ENCODE results near the gene SIRT6. TPM values are rescaled to one million over a fixed set of nuclear protein-coding genes. Genes with fewer than 3 reads are reported as not detected.

The SIRT6 gene
- total RNA-seq, 2 donors from 2014 or later, result 13.2 to 54.1 TPM

DNA sequence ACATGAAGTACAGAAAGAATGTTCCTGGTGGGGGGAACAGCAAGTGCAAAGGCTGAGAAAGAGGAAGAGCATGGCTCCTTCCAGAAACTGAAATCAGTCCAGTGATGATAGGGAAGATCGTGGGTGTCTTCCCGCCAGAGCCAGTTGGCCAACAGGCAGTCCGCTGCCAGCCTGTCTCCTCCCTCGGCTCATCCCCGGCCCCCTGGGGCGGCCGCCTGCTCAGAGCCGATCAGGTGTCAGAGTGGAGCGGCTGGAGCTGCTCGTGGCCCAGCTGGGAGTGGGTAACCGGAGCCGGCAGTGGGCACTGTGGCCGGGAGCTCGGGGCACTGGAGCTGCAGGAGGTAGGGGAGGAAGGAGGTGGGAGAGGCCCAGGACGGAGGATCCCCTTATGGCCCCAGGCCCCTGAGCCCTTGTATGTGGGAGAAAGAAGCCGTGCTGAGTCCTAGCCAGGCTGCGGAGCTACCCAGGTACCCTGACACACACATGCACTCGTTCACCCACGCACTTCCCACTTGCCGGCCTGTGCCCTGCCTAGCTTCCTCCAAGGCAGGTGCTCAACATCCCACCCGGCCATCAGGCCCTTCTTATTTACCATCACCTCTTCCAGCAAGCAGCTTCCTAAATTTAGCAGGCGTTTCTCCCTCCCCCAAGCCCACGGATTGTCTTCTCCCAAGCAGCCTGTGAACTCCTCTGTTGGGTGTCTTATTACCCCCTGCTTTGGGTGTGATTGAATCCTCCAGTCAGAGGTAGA, 1.8 kb upstream of the SIRT6 start:
- H3K27me3 ChIP-seq, result no peaks in the 10 kb centered on the region
- no peak overlapping the region for H3K27ac ChIP-seq
- no peaks in the 10 kb centered on the region for H3K9me3 ChIP-seq
- intact Hi-C loops (cut with DNase I), result loop anchor here (10.0 kb wide), 1 partner anchor 179 kb away; the partner anchor contains the start of gene PIAS4
- H3K36me3 ChIP-seq (replicated peaks in 1 of 2; ENCODE audit: insufficient read depth in 1 of 2, low read depth in 2 of 2), result no peaks in the 10 kb centered on the region
- H3K4me1 ChIP-seq, result peaks cover 30% of the 10 kb centered on the region
- WGBS, 2 donors, result 49 to 50% methylated on average over 8 to 23 of the region's 23 CpGs
- TF ChIP-seq, protein P1, sequence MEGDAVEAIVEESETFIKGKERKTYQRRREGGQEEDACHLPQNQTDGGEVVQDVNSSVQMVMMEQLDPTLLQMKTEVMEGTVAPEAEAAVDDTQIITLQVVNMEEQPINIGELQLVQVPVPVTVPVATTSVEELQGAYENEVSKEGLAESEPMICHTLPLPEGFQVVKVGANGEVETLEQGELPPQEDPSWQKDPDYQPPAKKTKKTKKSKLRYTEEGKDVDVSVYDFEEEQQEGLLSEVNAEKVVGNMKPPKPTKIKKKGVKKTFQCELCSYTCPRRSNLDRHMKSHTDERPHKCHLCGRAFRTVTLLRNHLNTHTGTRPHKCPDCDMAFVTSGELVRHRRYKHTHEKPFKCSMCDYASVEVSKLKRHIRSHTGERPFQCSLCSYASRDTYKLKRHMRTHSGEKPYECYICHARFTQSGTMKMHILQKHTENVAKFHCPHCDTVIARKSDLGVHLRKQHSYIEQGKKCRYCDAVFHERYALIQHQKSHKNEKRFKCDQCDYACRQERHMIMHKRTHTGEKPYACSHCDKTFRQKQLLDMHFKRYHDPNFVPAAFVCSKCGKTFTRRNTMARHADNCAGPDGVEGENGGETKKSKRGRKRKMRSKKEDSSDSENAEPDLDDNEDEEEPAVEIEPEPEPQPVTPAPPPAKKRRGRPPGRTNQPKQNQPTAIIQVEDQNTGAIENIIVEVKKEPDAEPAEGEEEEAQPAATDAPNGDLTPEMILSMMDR (IDR thresholded peaks at IDR 0.05), result no peak
- TF ChIP-seq POLR2A (IDR thresholded peaks at IDR 0.05), result no peak
- ATAC-seq (no peak), DNase-seq (no peak)
- H3K4me3 ChIP-seq, result no peak overlapping the region

- 39 to 50% methylated on average over 2 of the region's 2 CpGs for WGBS, 2 donors
- intact Hi-C loops (cut with DNase I), result loop anchor here (10.0 kb wide), 1 partner anchor 176 kb away; the partner anchor contains the start of gene PIAS4
- DNase-seq, result no peak
- no peak overlapping the region for H3K27ac ChIP-seq
- H3K4me3 ChIP-seq, result no peak overlapping the region
- no peaks in the 10 kb centered on the region for H3K36me3 ChIP-seq (replicated peaks in 1 of 2; ENCODE audit: insufficient read depth in 1 of 2, low read depth in 2 of 2)
- H3K27me3 ChIP-seq, result no peaks in the 10 kb centered on the region
- H3K4me1 ChIP-seq, result peaks cover 25% of the 10 kb centered on the region
- H3K9me3 ChIP-seq, result no peaks in the 10 kb centered on the region
- no peak for ATAC-seq
- TF ChIP-seq, protein P1 (IDR thresholded peaks at IDR 0.05), result no peak
- TF ChIP-seq POLR2A (IDR thresholded peaks at IDR 0.05), result no peak
Measured at GRCh38 chr19:4181053-4181508, 1.3 kb downstream of the SIRT6 start.

DNA sequence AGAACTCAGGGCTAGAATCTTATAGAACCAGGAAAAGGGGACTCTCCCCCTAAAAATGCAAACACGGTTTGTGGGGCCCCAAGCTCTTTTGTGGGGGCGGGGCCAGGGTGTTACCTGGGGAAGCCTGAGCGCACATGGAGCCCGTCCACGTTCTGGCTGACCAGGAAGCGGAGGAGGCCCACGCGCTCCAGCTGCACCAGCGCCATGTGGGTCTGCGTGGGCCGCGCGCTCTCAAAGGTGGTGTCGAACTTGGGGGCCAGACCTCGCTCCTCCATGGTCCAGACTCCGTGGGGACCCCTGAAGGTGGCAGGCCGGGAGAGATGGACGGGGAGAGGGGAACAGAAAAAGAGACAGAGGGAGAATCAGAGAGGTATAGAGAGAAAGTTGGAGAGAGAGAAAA, 3.4 kb downstream of the SIRT6 start:
- intact Hi-C loops (cut with DNase I), result no loop called here
- no peaks in the 10 kb centered on the region for H3K9me3 ChIP-seq
- no peak for TF ChIP-seq POLR2A (IDR thresholded peaks at IDR 0.05)
- TF ChIP-seq, protein P1 (IDR thresholded peaks at IDR 0.05), result no peak
- no peaks in the 10 kb centered on the region for H3K27me3 ChIP-seq
- DNase-seq, result no peak
- ATAC-seq, result no peak
- no peaks in the 10 kb centered on the region for H3K36me3 ChIP-seq (replicated peaks in 1 of 2; ENCODE audit: insufficient read depth in 1 of 2, low read depth in 2 of 2)
- H3K4me1 ChIP-seq, result peaks cover 25% of the 10 kb centered on the region
- H3K27ac ChIP-seq, result no peak overlapping the region
- 82 to 99% methylated on average over 13 to 15 of the region's 18 CpGs for WGBS, 2 donors
- no peak overlapping the region for H3K4me3 ChIP-seq

- no peak for ATAC-seq
- no peaks in the 10 kb centered on the region for H3K9me3 ChIP-seq
- H3K27me3 ChIP-seq, result no peaks in the 10 kb centered on the region
- no peak for TF ChIP-seq POLR2A (IDR thresholded peaks at IDR 0.05)
- TF ChIP-seq, protein P1 (IDR thresholded peaks at IDR 0.05), result no peak
- H3K27ac ChIP-seq, result no peak overlapping the region
- no peaks in the 10 kb centered on the region for H3K36me3 ChIP-seq (replicated peaks in 1 of 2; ENCODE audit: insufficient read depth in 1 of 2, low read depth in 2 of 2)
- WGBS, 2 donors, result 93 to 99% methylated on average over 5 of the region's 5 CpGs
- peaks cover 26% of the 10 kb centered on the region for H3K4me1 ChIP-seq
- DNase-seq, result no peak
- H3K4me3 ChIP-seq, result no peak overlapping the region
- intact Hi-C loops (cut with DNase I), result no loop called here
Measured at GRCh38 chr19:4177146-4177545, 5.2 kb downstream of the SIRT6 start.

- TF ChIP-seq, protein P1 (IDR thresholded peaks at IDR 0.05), result no peak
- no peak for TF ChIP-seq POLR2A (IDR thresholded peaks at IDR 0.05)
Measured at GRCh38 chr19:4175669-4175931, 6.8 kb downstream of the SIRT6 start.

More at GRCh38 chr19:4175669-4175931, 6.8 kb downstream of the SIRT6 start:
- H3K4me3 ChIP-seq, result no peak overlapping the region
- no peaks in the 10 kb centered on the region for H3K9me3 ChIP-seq
- 90 to 100% methylated on average over 3 to 8 of the region's 12 CpGs for WGBS, 2 donors
- H3K36me3 ChIP-seq (replicated peaks in 1 of 2; ENCODE audit: insufficient read depth in 1 of 2, low read depth in 2 of 2), result no peaks in the 10 kb centered on the region
- ATAC-seq (no peak), DNase-seq (no peak)
- peaks cover 13% of the 10 kb centered on the region for H3K4me1 ChIP-seq
- H3K27ac ChIP-seq, result no peak overlapping the region
- H3K27me3 ChIP-seq, result no peaks in the 10 kb centered on the region
- intact Hi-C loops (cut with DNase I), result no loop called here
